HG03097 (cell line): ENCODE data around the gene GIGYF2.

Experiments used
- ATAC-seq: cut with Tn5 transposase; IDR thresholded peaks from one replicate; pipeline ENCODE4 v1.9.1; 2021; ENCODE audit not compliant: unreplicated experiment, low FRiP score

GIGYF2 gene

DNA sequence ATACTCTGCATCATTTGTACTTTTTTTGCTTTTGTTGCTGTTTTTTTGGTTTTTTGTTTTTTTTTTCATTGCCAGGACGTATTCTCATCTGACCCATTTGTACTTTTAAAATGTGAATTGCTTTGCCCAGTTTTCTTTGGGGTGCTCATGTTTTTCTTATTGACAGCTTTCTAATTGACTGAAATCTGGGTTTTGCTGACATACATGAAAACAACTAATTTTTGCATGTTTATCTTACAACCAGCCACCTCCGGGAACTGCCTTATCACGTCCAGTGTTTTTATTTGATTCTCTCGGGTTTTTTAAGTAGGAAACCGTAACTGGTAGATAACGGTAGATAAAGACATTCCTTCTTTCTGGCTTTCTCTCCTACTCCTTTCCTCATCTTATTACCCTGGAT, 211.6 kb downstream of the GIGYF2 start:
- no peak for ATAC-seq
